HG03442 (cell line): ENCODE data around the gene ELL.
"Not testable (repeated sequence)": the region's sequence is repeated elsewhere in the genome, so short reads cannot be mapped to it uniquely, and the experiment has no call there.

Source experiments
- ATAC-seq: cut with Tn5 transposase; IDR thresholded peaks from one replicate; pipeline ENCODE4 v1.9.1; 2021; ENCODE audit warnings: mild to moderate bottlenecking, moderate library complexity; ENCODE audit not compliant: unreplicated experiment

Gene ELL

DNA sequence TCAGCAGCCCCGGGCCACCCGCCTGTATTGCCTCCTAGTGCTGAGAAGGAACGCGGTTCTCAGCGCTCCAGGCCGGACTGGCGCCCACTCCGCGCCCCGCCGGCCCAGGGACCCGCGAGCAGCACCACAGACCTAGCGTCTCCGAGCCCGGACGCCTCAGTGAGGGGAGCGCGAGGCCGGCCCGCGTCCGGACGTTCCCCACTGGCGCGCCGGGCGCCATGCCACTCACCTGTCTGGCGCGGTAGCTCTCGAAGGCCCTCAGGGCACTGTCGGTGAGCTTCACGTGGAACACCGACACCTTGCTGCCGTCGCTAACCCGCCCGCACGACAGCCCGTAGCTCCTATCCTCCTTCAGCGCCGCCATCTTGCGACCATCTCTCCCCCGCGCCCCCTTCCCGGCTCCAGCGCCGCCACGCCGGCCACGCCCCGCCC, at the start of gene ELL:
Gene ELL (minus strand): TSS at position 379 of the 432 bp plus-strand sequence. CDS start 15 bp downstream, at position 364.
- peak; percentile 7 for ATAC-seq

DNA sequence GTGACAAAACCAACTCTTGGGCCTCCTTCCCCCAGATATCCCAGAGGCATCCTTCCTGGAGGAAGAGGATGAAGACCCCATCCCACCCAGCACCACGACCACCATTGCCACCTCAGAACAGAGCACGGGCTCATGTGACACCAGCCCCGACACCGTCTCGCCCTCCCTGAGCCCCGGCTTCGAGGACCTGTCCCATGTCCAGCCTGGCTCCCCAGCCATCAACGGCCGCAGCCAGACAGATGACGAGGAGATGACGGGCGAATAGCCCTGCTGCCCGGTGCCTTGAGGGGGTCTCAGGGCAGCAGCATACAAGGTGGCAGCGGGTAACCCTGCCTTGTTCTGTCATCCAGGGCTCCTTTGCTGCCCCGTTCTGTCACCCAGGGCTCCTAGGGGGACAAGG, 46.5 kb upstream of the ELL start:
- no peak for ATAC-seq

DNA sequence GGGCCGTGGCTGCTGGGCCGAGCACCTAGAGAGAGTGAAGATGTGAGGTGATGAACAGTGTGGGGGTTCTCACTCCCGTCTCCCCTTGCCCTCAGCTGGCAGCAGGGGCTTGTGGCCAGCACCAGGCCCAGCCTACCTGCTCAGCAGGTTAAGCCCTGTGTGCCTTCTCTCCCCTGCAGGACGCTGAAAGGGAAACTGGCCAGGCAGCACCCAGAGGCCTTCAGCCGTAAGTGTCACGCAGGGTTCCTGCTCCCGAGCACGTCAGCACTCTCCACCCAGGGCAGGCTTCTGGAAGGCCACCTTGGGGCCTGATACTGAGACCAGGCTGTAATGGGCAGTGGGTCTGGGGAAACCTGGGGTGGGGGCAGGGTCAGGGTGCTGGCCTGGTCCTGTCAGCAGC, 45.1 kb upstream of the ELL start:
- ATAC-seq = no peak

DNA sequence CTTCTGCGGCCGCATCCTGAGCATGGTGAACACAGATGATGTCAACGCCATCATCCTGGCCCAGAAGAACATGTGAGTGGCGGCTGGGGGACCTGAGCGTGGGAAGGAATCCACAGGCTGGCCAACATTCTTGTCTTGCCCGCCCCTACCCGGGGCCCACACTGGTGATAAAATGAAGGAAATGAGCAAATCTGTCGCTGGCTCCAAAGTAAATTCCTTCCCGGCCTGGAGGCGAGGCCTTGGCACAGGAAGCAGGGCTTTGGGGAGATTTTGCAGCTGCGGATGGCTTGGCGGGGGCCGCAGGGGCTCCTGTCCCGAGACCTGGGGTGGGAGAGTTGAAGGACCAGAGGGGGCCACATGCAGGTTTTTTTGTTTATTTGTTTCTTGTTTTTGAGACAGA, 40.2 kb upstream of the ELL start:
- ATAC-seq = no peak

DNA sequence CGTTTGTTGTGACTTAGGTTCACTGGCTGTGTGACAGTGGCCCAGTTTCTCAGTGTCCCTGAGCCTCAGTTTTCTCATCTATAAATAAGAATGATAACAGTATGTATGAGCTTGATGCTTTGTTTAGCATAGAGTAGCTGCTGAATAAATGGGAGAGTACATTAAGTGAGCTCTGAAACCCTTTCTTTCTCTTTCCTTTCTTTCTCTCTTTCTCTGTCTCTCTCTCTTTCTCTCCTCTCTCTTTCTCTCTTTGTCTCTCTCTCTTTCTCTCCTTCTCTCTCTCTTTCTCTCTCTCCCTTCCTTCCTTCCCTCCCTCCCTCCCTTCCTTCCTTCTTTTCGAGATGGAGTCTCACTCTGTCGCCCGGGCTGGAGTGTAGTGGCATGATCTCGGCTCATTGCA, 37.8 kb upstream of the ELL start:
- ATAC-seq = no peak

DNA sequence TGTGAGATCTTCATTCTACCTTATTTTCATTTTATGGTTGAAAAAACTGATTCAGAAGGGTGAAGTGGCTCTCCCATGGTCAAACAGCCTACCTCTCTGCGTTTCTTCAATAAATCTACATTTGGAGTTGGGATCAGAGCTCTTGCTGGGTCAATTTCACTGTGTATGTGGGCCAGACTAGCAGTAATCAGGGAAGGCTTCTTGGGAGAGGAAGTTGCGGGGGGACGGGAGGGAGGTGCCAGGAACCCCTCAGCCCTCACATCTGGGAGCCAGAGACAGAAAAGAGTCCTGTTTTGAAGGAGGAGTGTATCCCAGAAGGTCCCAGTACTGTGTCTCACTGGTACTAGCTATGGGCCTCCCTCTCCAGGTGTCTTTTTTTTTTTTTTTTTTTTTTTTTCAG, 36.7 kb upstream of the ELL start:
- no peak for ATAC-seq

DNA sequence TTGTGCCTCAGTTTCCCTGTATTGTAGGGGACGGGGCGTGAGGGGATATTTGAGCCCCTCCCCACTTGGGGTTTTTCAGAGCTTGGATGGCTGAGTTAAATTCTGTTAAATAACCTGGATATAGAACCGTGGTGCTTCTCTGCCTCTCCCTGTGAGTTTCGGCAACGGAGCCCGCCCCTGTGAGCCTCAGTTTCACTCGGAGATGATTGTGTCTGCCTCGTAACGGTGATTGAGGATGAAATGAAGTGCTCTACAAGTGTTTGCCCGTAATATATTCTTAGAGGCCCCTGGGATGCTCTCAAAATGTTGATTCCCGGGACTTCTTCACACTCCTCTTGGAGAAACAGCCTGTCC, 36.3 kb upstream of the ELL start:
- ATAC-seq = no peak

DNA sequence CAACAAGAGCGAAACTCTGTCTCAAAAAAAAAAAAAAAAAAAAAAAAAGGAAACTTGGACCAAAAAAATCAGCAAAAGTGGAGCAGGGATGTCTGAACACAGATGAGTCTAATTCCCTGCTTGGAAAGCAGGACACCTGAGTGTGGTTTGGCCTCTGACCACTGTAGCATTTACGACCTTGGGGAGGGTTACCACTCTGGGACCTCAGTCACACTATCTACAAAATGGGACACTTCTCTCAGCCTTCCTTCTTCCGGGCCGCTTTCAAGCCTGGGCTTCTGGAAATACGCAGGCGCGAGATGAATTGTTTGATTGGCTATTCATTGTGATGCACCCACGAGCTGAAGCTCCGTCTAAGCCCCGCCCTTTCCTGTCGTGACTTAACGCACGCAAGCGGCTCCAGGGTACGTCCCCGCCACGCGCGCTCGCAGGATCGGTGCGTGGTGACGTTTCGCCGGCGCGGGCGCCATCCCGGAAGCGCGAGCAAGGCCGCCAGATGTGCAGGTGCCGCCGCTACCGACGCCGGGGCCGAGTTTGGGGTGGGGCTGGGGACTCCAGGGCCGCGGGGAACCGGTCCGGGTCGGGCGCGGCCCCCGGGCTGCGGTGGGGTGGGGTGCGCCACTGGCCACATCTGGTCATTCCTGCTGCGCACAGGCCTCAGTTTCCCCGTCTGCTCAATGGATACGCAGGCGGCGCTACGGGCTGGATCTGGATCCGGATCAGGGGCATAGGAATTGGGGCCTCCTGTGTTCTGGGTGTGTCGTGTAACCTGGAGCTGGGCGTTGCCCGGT, 35.7 kb upstream of the ELL start, which contains the start of gene KXD1:
Gene KXD1 (plus strand): TSS at position 460 of the 791 bp plus-strand sequence. CDS start 4,187 bp downstream, outside the sequence.
- ATAC-seq = peak; percentile 95

DNA sequence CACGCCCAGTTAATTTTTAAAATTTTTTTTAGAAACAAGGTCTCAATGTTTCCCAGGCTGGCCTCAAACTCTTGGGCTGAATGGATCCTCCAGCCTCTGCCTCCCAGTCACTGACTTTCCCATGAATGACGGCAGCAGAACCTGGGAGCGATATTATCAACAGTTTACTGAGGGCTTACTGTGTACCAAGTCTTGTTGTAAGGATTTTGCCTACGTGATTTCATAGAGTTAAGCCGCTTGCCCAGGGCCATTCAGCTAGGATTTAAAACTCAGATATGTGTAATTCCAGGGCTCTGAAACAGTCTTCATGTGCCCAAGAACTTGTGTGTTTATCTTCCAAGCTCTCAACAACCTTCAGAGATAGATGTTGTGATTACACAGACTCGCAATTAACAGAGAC, 29.8 kb upstream of the ELL start:
- no peak for ATAC-seq

DNA sequence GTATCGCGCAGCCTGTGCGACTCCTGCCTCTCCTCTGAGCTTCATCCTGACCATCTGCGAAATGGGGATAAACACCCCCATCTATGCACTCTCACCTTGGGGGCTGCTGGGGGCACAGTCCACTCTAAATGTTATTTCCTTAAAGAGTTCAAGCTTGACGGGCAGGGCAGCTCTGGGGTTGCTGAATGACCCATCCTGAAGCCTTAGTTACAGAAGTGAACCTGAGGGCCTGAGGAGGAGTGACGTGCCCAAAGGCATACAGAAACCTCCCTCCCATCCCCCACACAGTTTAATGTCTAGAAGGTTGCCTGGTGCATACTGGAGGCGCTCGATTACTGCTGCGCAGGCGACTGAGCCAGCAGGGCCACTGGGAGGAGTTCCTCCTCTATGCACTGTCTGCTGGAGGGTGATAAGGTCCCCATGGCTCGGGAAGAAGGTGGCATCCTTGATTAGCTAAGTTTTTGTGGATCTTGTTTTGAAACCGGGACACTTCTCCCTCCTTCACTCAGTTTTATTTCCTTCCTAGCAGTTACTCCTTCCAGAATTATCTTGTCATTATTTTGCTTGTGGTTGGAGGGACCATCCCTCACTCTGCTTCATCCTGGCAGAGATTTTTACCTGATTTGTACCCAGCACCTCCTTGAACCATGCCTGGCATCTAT, 22.1 kb upstream of the ELL start:
- peak; percentile 53 for ATAC-seq

DNA sequence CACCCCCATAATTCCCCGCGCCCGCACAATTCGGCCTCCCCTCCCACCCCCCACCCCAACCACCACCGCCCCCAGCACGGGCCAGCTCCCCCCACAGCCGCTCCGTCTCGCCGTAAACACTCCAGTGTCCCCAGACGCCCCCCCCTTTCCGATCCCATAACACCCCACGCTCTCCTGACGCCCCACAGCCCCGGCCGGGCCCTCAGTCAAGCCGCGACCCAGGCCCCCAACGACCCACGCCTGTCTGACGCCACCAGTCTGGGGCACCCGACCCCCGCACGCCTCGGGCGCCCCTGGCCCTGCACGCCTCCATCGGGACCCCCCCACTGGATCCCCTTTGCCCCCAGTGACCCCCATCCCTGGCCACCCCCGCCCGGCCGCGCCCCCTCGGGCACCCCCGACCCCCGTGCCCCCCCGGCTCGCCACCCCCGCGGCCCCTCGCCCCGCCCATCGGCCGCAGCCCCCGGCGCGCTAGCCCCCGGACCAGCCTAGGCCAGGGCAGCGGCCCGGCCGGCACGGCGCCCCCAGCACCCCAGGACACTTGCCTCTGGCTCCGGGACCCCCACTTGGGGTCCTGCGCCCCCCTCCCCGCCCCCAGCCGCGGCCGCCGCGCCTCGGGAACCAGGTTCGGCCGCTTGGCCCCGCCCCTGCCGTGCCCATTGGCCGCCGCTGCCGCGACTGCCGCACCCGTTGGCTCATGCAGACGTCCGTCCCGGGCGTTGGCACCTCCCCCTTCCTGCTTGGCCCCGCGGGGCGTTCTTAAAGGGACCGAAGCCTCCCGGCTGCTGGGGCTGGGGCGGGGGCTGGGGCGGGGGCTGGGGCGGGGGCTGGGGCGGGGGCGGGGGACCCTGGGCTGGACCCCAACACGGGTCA, 21.3 kb upstream of the ELL start, which contains the start of gene FKBP8:
Gene FKBP8 (minus strand): TSS at position 633 of the 873 bp plus-strand sequence. CDS start 1,603 bp downstream, outside the sequence.
- peak; percentile 92 for ATAC-seq

DNA sequence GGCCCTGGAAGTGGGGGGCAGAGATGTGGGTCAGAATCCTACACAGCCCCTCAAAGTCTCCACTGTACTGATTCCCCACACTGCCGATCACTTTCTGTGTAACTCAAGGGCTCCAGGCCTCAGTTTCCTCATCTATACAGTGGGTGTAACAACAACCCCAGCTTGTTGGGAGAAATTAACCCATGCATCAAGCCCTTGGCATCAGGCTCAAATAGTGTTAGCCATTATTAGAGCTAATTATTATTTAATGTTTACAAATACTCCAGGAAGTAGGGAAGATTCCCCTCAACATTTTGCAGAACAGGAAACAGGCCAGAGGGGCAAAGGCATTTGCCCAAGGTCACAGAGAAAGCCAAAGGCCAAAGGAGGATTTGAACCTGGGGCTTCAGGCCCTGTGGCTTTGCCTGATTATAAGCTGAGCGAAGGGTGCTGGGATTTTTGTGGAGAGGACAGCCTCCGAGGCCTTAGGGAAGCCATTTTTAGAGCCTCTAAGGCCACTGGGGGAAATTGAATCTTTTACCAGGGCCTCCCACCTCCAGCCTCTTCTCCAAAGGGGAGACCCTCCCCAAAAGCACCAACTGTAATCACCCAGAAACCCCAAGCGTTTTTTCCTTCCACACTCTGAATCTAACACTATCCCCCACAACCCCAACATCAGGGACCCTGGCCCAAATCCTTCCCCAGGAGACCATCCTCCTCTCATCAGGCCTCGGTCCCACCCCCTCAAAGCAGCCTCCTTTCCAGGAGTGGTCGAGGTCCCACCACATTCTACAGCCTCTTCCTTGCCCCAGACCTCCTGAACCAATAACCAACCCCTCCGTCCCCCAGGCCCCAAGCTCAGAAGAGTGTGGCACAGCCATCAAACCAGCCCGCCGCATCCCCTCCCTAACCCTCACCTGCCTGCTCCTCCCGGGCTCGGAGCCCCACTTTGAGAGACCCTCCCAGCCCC, 20.4 kb upstream of the ELL start:
- no peak for ATAC-seq

DNA sequence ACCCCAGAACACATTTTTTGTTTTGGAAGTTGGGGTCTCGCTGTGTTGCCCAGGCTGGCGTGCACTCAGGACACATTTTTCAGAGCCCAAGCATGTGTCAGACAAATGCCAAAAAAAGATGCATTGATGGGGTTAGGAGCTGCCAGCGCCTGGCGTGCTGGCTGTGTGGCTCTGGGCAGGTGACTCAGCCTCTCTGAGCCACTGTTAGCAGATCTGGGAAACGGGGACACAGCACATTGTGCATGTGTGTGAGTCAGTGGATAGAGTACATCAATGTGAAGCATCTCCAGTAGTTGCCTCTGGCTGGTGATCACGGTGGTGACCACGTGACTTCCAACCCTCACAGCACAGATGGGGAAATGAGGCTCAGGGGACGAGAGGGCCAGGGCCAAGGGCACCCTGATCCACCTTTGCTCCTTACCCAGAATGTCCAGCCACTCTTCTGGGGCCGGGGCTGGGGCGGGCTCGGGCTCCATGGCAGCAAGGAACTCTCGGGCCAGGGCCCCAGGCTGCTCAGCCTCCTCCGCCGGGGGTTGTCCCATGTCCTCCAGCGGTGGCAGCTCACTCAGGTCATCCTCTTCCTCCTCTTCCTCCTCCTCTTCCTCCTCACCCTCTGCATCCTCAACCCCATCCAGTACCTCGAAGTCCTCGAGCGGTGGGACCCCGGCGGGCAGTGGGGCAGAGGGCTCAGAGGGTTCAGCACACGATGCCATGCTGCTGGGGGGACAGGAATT, 19.6 kb upstream of the ELL start:
- ATAC-seq = no peak

DNA sequence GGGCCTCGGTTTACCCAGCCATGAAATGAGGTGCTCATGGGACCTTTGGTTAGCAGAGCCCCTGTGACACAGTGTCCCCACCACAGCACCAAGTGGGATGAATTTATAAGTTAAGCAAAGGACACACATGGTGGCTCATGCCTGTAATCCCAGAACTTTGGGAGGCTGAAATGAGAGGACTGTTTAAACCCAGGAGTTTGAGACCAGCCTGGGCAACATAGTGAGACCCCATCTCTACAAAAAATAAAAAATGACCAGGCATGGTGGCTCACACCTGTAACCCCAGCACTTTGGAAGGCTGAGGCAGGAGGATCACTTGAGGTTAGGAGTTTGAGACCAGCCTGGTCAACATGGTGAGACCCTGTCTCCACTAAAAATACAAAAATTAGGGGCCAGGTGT, 18.3 kb upstream of the ELL start:
- not testable (repeated sequence) for ATAC-seq

DNA sequence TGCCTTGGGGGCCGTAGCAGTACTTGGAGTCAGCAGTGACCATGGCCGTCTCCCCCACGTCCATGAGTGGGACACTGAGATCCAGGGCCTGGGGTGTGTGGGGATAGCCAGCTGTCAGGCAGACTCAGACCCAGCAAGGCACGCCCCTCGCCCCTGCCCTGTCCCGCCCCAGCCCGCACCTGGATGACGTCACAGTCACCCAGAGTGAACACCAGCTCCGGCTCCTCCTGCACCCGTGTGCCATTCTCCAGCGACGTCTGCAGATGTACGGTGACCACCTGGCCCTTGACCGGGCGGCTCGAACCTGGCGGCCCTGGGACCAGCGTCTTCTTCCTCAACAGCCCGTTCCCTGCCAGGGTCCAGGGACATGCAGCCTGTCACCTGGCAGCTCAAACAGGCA, 17.5 kb upstream of the ELL start:
- no peak for ATAC-seq

DNA sequence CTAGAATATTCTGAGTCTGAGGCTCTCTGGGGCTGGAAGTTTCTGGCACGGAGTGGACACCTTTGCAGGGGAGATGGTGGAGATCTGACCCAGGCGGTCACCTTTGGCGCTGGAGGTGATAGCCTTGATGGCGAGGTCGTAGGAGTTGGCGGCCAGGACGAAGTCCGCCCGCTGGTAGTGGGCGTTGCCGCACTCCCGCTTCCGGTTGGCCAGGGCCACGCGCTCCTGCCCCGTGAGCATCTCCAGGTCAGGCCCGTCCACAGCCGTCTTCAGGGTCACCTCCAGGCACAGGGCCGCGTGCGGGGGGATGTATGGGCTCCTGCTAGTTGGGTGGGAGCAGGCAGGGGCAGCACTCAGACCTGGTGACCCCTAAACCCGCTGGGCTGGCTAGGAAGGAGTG, 16.2 kb upstream of the ELL start:
- no peak for ATAC-seq

DNA sequence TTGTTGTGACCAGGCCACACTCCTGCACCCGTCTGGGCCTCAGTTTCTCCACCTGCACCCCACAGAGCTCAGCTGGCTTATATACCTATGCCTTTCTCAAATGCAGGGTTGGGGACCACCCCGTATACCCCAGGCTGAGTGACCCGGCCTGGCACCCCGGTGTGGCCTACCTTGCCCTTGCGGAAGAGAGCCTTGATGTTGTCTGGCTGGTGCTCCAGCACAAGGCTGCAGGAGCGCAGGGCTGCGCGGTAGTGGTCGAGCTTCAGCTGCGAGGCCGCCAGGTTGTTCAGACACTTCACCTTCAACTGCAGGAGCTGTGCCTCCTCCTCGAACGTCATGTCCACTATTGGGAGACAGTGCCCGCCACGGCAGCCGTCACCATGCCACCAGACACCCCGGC, 15.6 kb upstream of the ELL start:
- no peak for ATAC-seq

DNA sequence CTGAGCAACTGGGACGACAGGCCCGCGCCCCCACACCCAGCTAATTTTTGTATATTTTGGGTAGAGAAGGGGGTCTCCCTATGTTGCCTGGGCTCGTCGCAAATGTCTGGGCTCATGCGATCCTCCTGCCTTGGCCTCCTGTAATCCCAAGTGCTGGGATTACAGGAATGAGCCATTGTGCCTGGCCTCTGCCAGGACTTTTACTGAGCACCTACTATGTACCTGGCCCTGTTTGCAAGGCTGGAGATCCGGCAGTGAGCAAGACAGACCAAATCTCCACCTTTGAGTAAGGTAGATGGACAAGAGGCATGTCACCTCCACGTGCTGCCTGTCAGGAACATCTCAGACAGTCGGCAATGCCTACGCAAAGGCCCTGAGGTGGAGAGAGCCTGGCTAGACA, 14.6 kb upstream of the ELL start:
- ATAC-seq = no peak

DNA sequence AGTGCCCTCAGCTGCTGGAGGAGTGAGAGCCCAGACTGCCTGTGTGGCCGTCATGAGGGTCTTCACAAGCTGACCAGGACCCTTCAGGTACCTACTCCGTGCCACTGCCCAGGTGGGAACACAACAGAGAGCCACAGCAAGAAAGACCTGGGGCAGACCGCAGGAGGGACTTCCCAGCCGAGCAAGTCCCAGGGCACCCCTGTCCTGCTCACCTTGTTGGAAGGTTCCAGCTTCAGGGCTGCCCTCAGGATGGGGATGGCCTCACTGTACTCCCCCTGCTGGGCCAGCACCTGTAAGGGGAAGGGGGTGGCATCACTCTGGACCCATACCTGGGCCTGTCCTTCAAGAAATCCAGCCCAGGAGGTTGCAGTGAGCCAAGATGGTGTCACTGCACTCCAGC, 11.2 kb upstream of the ELL start:
- no peak for ATAC-seq
